T-helper 9 cell (primary cell): Measurements from ENCODE around the gene ZFR2.
"Not testable (repeated sequence)": the region's sequence is repeated elsewhere in the genome, so short reads cannot be mapped to it uniquely, and the experiment has no call there.

Source experiments
- DNase-seq: peaks from one replicate; pipeline ENCODE4 v3.0.0-alpha.2; 2020
- total RNA-seq, 2 donors: gene quantifications; one replicate each; lab custom pipeline; 2026; lab: John Stamatoyannopoulos, UW

ZFR2 gene
- total RNA-seq, result 0.84 to 1.2 reads per million in 2 donors

- DNase-seq, result peak; percentile 5
Observed at GRCh38 chr19:3868770-3869456, at the start of gene ZFR2. Gene ZFR2 (minus strand): TSS chr19:3869038. CDS start chr19:3869017, 21 bp downstream.

- no peak for DNase-seq
Observed at GRCh38 chr19:3916033-3916432, 47.2 kb upstream of the ZFR2 start.

DNA sequence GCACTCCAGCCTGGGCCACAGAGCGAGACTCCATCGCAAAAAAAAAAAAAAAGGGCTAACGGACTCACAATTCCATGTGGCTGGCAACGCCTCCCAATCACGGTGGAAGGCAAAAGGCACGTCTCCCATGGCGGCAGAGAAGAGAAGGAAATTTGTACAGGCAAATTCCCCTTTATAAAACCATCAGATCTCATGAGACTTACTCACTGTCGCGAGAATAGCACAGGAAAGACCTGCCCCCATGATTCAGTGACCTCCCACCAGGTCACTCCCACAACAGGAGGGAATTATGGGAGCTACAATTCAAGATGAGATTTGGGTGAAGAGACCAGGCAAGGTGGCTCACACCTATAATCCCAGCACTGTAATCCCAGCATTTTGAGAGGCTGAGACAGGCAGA lies 45.4 kb upstream of the ZFR2 start:
- DNase-seq, result no peak

- DNase-seq, result no peak
Observed at GRCh38 chr19:3910105-3910504, 41.3 kb upstream of the ZFR2 start.

- no peak for DNase-seq
Observed at GRCh38 chr19:3908266-3909054, 39.6 kb upstream of the ZFR2 start.

- DNase-seq, result no peak
Observed at GRCh38 chr19:3907626-3908265, 38.9 kb upstream of the ZFR2 start.

DNA sequence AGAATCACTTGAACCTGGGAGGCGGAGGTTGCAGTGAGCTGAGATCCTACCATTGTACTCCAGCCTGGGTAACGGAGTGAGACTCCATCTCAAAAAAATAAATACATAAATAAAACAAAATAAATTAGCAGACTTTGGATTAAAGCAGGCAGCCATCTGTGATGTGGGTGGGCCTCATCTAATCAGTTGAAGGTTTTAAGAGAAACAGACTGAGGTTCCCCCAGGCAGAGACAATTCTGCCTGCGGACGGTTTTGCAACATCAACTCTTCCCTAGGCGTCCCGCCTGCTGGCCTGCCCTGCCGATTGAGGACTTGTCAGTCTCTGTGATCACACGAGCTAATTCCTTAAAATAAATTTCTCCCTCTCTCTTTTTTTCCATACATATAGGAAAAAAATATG lies 35.4 kb upstream of the ZFR2 start:
- no peak for DNase-seq

DNA sequence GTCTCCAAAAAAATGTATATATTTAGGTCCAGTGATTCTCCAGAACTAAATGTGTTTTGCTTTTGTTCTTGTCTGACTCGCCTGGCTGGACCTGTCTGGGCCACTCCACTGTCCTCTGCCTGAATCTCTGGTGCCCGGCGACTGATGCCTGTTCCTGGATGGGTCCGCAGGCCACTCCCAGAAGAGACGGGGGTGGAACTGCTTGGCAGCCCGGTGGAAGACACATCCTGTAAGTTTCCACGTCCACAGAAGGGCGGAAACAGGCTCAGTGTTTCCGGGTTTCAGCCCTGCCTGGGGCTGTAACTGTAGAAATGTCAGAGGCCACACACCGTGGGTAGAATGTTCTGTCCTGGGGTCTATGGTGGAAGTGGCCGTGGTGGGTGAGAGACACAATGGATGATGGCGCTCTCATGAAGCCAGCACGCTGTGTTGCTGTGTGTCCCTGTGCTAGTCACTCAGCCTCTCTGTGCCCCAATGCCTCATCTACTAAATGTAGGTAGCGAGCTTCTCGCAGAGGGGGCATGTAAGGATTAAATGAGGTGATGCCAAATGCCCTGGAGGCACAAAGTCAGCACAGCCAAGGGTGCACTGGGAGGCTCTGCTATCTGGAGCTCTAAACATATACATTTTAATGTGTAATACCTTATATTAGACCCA lies 33.6 kb upstream of the ZFR2 start:
- no peak for DNase-seq

- no peak for DNase-seq
Observed at GRCh38 chr19:3899531-3900294, 30.9 kb upstream of the ZFR2 start.

DNA sequence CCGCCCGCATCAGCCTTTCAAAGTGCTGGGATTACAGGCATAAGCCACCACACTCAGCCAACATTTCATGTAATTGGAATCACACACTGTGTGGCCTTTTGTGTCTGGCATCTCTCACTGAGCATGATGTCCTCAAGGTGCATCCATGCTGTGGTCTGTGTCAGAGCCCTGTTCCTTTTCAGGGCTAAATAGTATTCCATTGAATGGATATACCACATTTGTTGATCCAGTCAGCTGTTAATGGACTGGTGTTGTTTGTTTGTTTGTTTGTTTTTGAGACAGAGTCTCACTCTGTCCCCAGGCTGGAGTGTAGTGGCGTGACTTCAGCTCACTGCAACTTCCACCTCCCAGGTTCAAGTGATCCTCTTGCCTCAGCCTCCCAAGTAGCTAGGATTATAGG lies 29.6 kb upstream of the ZFR2 start:
- DNase-seq, result no peak

GRCh38 chr19:3897936-3898335 lies 29.1 kb upstream of the ZFR2 start:
- DNase-seq, result no peak

DNA sequence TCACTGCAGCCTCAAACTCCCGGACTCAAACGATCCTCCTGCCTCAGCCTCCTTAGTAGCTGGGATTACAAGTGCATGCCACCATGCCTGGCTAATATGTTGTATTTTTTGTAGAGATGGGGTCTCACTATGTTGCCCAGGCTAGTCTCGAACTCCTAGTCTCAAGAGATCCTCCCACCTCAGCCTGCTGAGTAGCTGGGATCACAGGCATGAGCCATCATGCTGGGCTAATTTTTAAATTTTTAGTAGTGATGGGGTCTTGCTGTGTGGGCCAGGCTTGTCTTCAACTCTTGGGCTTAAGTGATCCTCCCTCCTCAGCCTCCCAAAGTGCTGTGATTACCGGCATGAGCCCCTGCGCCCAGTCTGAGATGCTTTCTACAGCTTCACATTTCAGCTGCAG lies 26.9 kb upstream of the ZFR2 start:
- no peak for DNase-seq

DNA sequence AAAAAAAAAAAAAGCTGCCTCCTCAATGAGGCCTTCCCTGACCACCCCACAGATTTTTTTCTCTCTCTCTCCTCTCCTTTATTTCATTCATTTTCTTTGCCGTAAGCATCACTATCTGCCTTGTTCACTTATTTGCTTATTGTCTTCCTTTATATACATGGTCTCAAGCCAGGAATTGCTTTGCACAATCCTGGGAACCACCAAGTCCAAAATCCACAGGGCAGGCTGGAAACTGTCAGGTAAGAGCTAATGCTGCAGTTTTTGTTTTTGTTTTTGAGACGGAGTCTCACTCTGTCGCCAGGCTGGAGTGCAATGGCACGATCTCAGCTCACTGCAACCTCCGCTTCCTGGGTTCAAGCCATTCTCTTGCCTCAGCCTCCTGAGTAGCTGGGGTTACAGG lies 26.1 kb upstream of the ZFR2 start:
- not testable (repeated sequence) for DNase-seq

DNA sequence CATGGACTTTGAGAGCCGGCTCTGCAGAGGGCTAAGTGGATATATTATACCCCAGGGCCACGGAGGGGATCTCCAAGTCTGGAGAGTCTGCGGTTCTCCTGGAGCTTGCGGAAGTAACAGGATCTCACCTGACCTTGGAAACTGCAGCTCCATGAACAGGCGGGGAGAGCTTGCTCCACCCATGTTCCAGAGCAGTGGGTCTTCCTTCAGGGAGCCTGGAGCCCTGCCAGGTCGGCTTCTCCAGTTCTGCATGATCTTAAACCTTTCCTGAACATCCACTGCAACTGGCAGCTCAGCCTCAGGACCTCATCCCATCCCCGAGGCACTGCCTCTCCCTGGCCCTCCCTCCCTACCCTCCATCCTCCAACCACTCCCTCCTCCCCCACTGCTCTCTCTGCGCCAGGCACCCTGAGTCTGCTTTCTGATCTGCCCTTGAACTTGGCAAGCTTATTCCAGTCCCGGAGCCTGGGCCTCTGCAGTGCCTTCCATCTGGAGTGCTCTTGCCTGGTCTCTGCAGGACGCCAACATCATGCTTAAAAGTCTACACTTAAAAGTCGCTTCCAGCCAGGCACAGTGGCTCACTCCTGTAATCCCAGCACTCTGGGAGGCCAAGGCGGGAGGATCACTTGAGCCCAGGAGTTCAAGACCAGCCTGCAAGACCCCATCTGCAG lies 24.8 kb upstream of the ZFR2 start:
- no peak for DNase-seq

DNA sequence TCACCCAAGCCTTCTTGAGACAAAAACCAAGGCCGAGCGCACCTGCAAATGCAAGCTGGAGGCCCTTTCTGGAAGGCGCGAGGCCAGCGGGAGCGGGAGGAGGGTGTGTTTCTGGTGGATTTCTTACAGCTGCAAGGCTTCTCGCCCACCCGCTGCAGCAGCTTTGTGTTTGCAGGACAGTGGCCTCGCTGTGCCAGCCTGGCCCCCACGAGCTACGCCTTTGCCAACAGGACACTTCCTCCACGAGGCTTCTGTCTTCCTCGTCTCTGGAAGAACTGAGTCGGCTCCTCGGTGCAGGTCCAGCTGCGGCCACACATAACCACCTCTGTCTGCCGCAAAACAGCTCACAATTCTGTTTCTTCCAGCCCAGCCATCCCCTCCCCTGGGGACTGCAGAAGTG lies 21.8 kb upstream of the ZFR2 start:
- DNase-seq, result no peak

- DNase-seq, result no peak
Observed at GRCh38 chr19:3882041-3882384, 13.2 kb upstream of the ZFR2 start.

DNA sequence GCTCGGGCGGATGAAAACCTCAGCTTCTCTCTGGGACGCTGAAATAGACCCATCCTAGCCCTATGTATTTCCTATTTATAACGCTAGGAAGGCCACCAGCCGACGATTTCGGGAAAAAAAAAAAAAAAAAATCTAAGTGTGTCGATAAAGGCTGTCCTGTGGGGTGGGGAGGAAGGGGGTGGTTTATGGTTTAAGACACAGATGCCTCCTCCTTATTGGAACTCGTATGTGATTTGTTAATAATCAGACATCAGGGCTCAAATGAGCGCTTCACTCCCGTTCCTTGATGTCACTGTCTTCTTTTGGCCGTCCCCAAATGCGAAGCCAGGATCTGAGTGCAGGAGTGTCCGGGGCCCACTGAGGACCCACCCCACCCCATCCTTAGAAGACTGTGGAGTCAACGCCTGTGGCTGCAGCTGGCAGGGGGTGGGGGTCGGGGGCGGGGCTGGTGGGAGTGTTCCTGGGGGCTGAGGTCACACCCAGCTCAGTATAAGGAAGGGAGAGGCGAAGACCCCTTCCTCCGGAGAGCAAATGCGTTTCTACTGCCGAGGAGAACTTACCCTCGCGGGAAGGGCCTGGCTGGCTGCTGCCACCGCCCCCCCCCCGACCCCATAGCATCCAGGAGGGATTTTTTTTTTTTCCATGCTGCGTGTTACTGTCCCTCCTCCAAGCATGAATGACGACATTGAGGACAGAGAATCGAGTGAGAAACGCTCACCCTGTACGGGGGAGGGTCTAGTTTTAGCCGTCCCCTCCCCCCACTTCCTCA lies 12.6 kb upstream of the ZFR2 start:
- DNase-seq, result no peak

DNA sequence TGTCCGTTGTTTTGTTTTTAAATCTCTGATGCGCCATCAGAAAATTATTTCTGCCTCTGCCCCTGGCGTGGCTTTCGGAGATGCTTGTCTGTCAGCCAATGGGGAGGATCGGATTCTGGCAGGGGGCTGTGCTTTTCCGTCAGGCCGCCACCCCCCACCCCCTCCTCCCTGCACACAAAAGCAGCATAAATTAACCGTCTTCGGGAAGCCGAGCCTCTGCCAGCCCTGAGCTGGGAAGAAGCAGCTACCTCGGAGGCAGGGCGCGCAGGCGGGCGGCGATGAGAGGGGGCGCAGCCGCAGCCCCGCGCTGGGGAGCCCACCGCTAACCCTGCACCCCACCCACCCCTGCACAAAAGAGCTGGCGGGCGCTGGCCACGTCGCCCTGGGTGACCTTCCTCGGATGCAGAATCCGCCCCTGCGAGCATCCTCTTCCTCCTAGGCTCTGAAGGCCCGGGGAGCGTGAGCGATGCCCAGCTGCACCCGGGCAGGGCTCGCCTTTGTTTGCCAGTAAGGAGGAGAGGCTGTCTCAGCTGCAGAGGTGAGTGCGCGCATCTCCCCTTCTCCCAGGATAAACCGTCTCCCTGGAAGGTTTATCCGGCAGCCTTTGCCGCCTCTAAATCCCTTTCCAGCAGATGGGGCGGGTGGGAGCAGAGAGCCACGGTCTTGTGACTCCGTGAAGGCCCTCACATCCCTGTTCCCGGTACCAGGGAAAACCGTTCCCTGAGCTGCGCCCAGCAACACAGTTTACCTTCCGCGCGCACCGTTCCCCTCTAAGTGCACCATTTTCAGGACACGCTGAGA lies 11.8 kb upstream of the ZFR2 start, which contains the start of gene ATCAY:
ATCAY (plus strand) TSS at position 215 of the 801 bp plus-strand sequence. CDS start 5,083 bp downstream, outside the sequence.
- no peak for DNase-seq

GRCh38 chr19:3879656-3880055 lies 10.8 kb upstream of the ZFR2 start:
- DNase-seq, result no peak

DNA sequence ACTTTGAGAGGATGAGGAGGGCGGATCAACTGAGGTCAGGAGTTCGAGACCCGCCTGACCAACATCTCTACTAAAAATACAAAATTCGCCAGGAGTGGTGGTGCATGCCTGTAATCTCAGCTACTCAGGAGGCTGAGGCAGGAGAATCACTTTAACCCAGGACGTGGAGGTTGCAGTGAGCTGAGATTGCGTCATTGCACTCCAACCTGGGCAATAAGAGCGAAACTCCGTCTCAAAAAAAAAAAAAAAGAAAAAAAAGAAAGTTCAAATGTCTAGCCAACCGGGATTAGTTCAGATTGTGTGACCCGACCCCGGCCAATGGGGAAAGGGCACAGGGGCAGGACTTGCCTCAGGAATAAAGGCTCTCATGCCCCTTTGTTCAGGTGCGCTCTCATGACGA lies 5.9 kb upstream of the ZFR2 start:
- not testable (repeated sequence) for DNase-seq
